Thyroid gland (tissue), 4 donors: ENCODE results near the gene SEPTIN1. TPM values are rescaled to one million over a fixed set of nuclear protein-coding genes. Genes with fewer than 3 reads are reported as not detected.

Source experiments
- DNase-seq, 2 donors: peaks; one replicate each; pipeline ENCODE4 v3.0.0-alpha.2; 2019
- H3K27ac ChIP-seq, 3 donors: fragments of 200-600 bp; sonication (generic); 1 replicate in 2 of 3; 2 replicates in 1 of 3; pipeline ENCODE4 v1.5.1; 2016 to 2019; ENCODE audit warnings: mild to moderate bottlenecking in 1 of 3, moderate library complexity in 1 of 3
- H3K27me3 ChIP-seq: fragments of 200-600 bp; sonication (generic); one replicate; pipeline ENCODE4 v1.5.1; 2019
- H3K36me3 ChIP-seq, 2 donors: fragments of 200-600 bp; sonication (generic); one replicate each; pipeline ENCODE4 v1.5.1; 2016 to 2019
- H3K4me1 ChIP-seq, 2 donors: fragments of 200-600 bp; sonication (generic); one replicate each; pipeline ENCODE4 v1.5.1; 2017 to 2019
- H3K4me3 ChIP-seq, 3 donors: fragments of 200-600 bp; sonication (generic); replicated peaks in 1 of 3; 1 replicate in 2 of 3; 2 replicates in 1 of 3; pipeline ENCODE4 v1.5.1; 2016; ENCODE audit warnings: mild to moderate bottlenecking in 1 of 3
- H3K9me3 ChIP-seq: fragments of 200-600 bp; sonication (generic); one replicate; pipeline ENCODE4 v1.5.1; 2017
- POLR2A ChIP-seq, 2 donors: fragments of 450-650 bp; IDR thresholded peaks; one replicate each; pipeline ENCODE4 v1.6.1; 2017; ENCODE audit warnings: antibody characterized with exemption in 2 of 2, mild to moderate bottlenecking in 2 of 2, moderate library complexity in 1 of 2
- WGBS, 2 donors: methylation state at CpG; one replicate each; pipeline ENCODE4 v1.1.5; 2017; 5-methylcytosine and 5-hydroxymethylcytosine counted together
- intact Hi-C: fragments of 100-400 bp; cut with DNase I; formaldehyde crosslinking; loops from one replicate; pipeline ENCODE4 v1.15.1; 2023
- total RNA-seq, 4 donors: library from RNA; depleted of rRNA; stranded (reverse); fragments of >200 nt; gene quantifications; one replicate each; pipeline ENCODE4 v1.2.3, GENCODE V29; 2016
- TF ChIP-seq, protein P1 (sequence below), 6 experiments: fragments of 200-600 bp in 3 of 6; fragments of 450-650 bp in 3 of 6; sonication (generic) in 3 of 6; IDR thresholded peaks; one replicate each; pipeline ENCODE4 v1.5.1; 2016 to 2019; ENCODE audit warnings: antibody characterized with exemption in 6 of 6, mild to moderate bottlenecking in 2 of 6, inconsistent platforms in 1 of 6, moderate library complexity in 1 of 6

Gene SEPTIN1
- total RNA-seq, 4 donors from 2014 or later, result 0.56 to 3.4 (median 1.4) TPM

DNA sequence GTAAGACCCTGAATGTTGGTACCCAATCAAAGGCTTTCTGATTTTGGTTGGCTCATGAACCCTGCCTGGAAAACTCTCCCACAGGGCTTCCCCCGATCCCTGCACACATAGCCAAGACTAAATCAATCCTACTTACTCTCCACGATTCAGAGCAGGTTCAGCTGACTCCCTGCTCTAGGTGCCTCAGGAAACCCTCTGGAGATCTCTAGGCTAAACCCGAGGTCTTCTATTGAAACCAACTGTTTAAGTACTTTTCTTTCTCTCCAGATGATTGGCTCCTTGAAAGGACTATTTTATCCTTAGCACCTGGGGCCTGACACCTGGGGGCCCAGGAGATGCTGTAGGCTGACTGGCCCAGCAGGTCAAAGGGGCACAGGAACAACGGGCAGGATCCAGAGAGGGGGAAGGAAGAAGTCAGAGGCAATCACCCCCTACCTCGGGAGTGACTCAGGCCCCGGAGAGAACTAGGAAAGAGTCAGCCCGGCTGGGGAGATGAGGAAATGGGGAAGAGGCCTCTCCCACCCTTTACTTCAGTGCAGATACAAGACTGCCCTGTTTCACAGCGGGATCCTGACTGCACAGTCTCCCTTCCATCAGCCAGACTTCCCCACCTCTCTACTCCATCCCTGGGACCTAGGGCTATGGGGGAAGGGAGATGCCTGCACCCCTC, 14.1 kb downstream of the SEPTIN1 start:
- H3K27me3 ChIP-seq, result no peaks in the 10 kb centered on the region
- WGBS, 2 donors, result 2 to 3% methylated on average over 7 to 8 of the region's 8 CpGs
- peaks cover 2 to 12% of the 10 kb centered on the region in 2 donors for H3K36me3 ChIP-seq
- H3K9me3 ChIP-seq, result no peaks in the 10 kb centered on the region
- no peak for DNase-seq
- intact Hi-C loops, result no loop called here
- peak overlapping the region in 1 of 3 donors; percentile 24 for H3K27ac ChIP-seq
- TF ChIP-seq, protein P1, sequence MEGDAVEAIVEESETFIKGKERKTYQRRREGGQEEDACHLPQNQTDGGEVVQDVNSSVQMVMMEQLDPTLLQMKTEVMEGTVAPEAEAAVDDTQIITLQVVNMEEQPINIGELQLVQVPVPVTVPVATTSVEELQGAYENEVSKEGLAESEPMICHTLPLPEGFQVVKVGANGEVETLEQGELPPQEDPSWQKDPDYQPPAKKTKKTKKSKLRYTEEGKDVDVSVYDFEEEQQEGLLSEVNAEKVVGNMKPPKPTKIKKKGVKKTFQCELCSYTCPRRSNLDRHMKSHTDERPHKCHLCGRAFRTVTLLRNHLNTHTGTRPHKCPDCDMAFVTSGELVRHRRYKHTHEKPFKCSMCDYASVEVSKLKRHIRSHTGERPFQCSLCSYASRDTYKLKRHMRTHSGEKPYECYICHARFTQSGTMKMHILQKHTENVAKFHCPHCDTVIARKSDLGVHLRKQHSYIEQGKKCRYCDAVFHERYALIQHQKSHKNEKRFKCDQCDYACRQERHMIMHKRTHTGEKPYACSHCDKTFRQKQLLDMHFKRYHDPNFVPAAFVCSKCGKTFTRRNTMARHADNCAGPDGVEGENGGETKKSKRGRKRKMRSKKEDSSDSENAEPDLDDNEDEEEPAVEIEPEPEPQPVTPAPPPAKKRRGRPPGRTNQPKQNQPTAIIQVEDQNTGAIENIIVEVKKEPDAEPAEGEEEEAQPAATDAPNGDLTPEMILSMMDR (IDR thresholded peaks at IDR 0.05), result no peak
- TF ChIP-seq POLR2A (IDR thresholded peaks at IDR 0.05), result no peak
- H3K4me3 ChIP-seq, result peak overlapping the region; percentile 35 to 87 (median 75)
- peaks cover 16 to 37% of the 10 kb centered on the region in 2 donors for H3K4me1 ChIP-seq

DNA sequence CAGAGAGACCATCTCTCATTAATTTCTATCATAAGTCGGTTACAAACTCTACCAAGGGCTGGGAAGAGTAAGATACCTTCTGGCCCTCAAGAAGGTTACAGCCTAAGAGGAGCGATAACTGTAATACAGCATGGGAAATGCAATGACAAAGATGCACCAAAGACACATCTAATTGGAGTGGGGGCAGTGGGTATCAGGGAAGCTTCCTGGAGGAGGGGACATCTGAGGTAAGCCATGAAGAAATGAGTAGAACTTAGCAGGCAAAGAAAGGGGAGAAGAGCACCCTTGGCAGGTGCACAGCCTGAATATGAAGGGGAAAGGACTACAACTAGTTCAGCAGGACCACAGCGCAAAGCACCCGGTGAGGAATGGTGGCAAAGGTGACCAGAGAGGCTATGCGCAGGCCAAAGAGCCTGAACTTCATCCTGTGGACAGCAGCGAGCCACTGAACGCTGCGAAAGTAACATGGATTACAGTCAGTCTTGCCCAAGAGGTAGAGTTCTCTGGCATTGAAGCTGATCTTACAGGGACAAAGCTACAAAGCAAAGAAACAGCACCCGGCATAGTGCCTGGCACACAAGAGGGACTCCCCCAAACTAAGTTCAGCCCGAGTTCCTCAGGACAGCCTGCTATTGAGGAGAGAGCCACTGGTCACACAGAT, 14.9 kb downstream of the SEPTIN1 start:
- H3K9me3 ChIP-seq, result no peaks in the 10 kb centered on the region
- peaks cover 16 to 37% of the 10 kb centered on the region in 2 donors for H3K4me1 ChIP-seq
- intact Hi-C loops, result no loop called here
- TF ChIP-seq POLR2A (IDR thresholded peaks at IDR 0.05), result no peak
- TF ChIP-seq, protein P1 (IDR thresholded peaks at IDR 0.05), result no peak
- 72 to 86% methylated on average over 8 to 9 of the region's 10 CpGs for WGBS, 2 donors
- no peak for DNase-seq
- H3K27me3 ChIP-seq, result no peaks in the 10 kb centered on the region
- H3K36me3 ChIP-seq, result peaks cover 2 to 12% of the 10 kb centered on the region in 2 donors
- H3K27ac ChIP-seq, result no peak overlapping the region
- H3K4me3 ChIP-seq, result no peak overlapping the region

DNA sequence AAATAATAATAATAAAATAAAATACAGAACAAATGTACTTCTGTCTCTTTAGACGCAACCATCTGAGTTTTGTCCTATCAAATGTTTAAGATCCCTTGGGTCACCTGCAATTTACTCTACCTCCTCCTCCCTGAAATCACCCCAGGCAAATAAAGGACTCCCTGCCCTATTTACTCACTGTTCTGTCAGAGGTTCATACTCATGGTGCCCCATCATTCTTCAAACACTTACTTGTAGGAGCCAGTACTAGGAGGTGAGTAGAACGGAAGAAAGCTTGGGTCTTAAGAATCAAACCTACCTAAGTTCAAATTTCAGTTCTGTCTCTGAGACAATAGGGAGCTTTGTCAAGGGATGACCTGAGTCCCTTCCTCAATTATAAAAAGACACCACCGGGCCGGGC, 15.8 kb downstream of the SEPTIN1 start:
- no peak for DNase-seq
- 77 to 83% methylated on average over 4 of the region's 4 CpGs for WGBS, 2 donors
- no peak overlapping the region for H3K4me3 ChIP-seq
- intact Hi-C loops, result no loop called here
- H3K27me3 ChIP-seq, result no peaks in the 10 kb centered on the region
- peaks cover 16 to 36% of the 10 kb centered on the region in 2 donors for H3K4me1 ChIP-seq
- H3K36me3 ChIP-seq, result peaks cover 2 to 12% of the 10 kb centered on the region in 2 donors
- no peak overlapping the region for H3K27ac ChIP-seq
- TF ChIP-seq, protein P1 (IDR thresholded peaks at IDR 0.05), result no peak
- no peak for TF ChIP-seq POLR2A (IDR thresholded peaks at IDR 0.05)
- no peaks in the 10 kb centered on the region for H3K9me3 ChIP-seq

DNA sequence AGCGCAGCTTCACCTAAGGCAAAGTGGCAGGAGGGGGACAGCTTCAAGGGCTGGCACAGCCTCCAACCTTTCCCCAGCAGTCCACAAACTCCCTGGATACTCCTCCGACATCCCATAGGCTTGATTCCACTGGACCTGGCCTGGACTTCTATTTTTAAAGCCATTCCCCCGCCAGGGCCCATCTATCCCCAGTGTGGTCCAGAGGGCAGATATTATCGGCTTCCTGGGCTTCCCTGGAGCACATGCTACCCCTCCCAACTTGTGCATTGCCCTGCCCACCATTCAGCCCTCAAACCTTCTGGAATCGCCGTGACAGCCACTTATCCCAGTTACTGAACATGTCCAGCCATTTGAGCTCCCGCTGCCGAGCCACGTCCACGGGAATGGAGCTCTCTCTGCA, 17.2 kb downstream of the SEPTIN1 start:
- DNase-seq, result no peak
- no peak overlapping the region for H3K27ac ChIP-seq
- TF ChIP-seq POLR2A (IDR thresholded peaks at IDR 0.05), result no peak
- TF ChIP-seq, protein P1 (IDR thresholded peaks at IDR 0.05), result no peak
- no peaks in the 10 kb centered on the region for H3K27me3 ChIP-seq
- H3K4me1 ChIP-seq, result peaks cover 16 to 32% of the 10 kb centered on the region in 2 donors
- intact Hi-C loops, result no loop called here
- WGBS, 2 donors, result 88 to 94% methylated on average over 9 to 10 of the region's 10 CpGs
- H3K9me3 ChIP-seq, result no peaks in the 10 kb centered on the region
- peaks cover 2 to 12% of the 10 kb centered on the region in 2 donors for H3K36me3 ChIP-seq
- no peak overlapping the region for H3K4me3 ChIP-seq

DNA sequence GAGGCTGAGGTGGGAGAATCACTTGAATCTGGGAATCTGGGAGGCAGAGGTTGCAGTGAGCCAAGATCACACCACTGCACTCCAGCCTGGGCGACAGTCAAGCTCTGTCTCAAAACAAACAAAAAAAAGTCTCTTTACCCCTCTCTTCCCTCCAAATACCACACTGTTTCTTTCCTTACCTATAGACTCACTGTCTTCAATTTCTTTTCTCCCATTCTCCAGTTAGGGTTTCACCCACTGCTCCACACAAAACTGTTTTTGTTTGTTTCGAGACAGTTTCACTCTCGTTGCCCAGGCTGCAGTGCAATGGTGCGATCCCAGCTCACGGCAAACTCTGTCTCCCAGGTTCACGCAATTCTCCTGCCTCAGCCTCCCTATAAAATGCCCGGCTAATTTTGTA, 21.2 kb downstream of the SEPTIN1 start:
- Histone ChIP-seq H3K27ac (no peak overlapping the region), H3K36me3 (peaks cover 25 to 32% of the 10 kb centered on the region in 2 donors)

More for the DNA sequence above, 21.2 kb downstream of the SEPTIN1 start:
- WGBS, 2 donors, result 97% methylated on average over 7 of the region's 7 CpGs
- H3K4me3 ChIP-seq, result no peak overlapping the region
- TF ChIP-seq POLR2A (IDR thresholded peaks at IDR 0.05), result no peak
- TF ChIP-seq, protein P1 (IDR thresholded peaks at IDR 0.05), result no peak
- no peaks in the 10 kb centered on the region for H3K9me3 ChIP-seq
- H3K27me3 ChIP-seq, result no peaks in the 10 kb centered on the region
- H3K4me1 ChIP-seq, result peaks cover 4 to 13% of the 10 kb centered on the region in 2 donors
- DNase-seq, result no peak
- intact Hi-C loops, result no loop called here
